ENCODE results near the gene MINDY2.

GRCh38 chr15:58726867-58727266 lies 44.2 kb upstream of the MINDY2 start:
- TF ChIP-seq EZH2 (IDR thresholded peaks at IDR 0.05) (no peak), POLR2AphosphoS5 (IDR thresholded peaks at IDR 0.05; ENCODE audit: borderline replicate concordance, low read depth, low read length) (no peak), FOXP2 (optimal IDR thresholded peaks at IDR 0.05; ENCODE audit: control extremely low read depth, extremely low read length, insufficient read depth) (no peak)
